Esophagus squamous epithelium (tissue), 5 donors: ENCODE data around the gene LCK. TPM values are rescaled to one million over a fixed set of nuclear protein-coding genes. Genes with fewer than 3 reads are reported as not detected.

Experiments used
- DNase-seq: peaks from one replicate; lab custom pipeline; 2025; lab: John Stamatoyannopoulos, UW
- H3K27ac ChIP-seq, 4 donors: fragments of 200-600 bp; sonication (generic); one replicate each; pipeline ENCODE4 v1.5.1; 2016 to 2019; ENCODE audit warnings: mild to moderate bottlenecking in 1 of 4
- H3K27me3 ChIP-seq, 4 donors: fragments of 200-600 bp; sonication (generic); 1 replicate in 3 of 4; 2 replicates in 1 of 4; pipeline versions ENCODE4 v1.5.1 to v1.6.0; 2017 to 2021; ENCODE audit warnings: antibody characterized with exemption in 1 of 4
- H3K36me3 ChIP-seq, 3 donors: fragments of 200-600 bp; sonication (generic); one replicate each; pipeline ENCODE4 v1.5.1; 2016 to 2019
- H3K4me1 ChIP-seq, 3 donors: fragments of 200-600 bp; sonication (generic); one replicate each; pipeline ENCODE4 v1.5.1; 2017 to 2019
- H3K4me3 ChIP-seq, 4 donors: fragments of 200-600 bp; sonication (generic); 1 replicate in 3 of 4; 2 replicates in 1 of 4; pipeline ENCODE4 v1.5.1; 2016 to 2019; ENCODE audit warnings: mild to moderate bottlenecking in 2 of 4, moderate library complexity in 1 of 4
- H3K9me3 ChIP-seq, 3 donors: fragments of 200-600 bp; sonication (generic); one replicate each; pipeline ENCODE4 v1.5.1; 2016 to 2019
- POLR2A ChIP-seq, 4 donors: fragments of 450-650 bp; IDR thresholded peaks; one replicate each; pipeline ENCODE4 v1.6.1; 2017; ENCODE audit warnings: antibody characterized with exemption in 4 of 4, mild to moderate bottlenecking in 4 of 4, moderate library complexity in 3 of 4
- WGBS, 2 donors: methylation state at CpG; one replicate each; pipeline ENCODE4 v1.1.5; 2018; 5-methylcytosine and 5-hydroxymethylcytosine counted together
- intact Hi-C: fragments of 100-400 bp; cut with DNase I; formaldehyde crosslinking; loops from one replicate; pipeline ENCODE4 v1.15.0; 2022
- total RNA-seq, 4 donors: library from RNA; depleted of rRNA; stranded (reverse); fragments of >200 nt; gene quantifications; one replicate each; pipeline ENCODE4 v1.1.0, GENCODE V29; 2016
- TF ChIP-seq, protein P1 (sequence below), 6 experiments: fragments of 450-650 bp in 4 of 6; fragments of 200-600 bp in 2 of 6; sonication (generic) in 2 of 6; IDR thresholded peaks; one replicate each; pipeline ENCODE4 v1.5.1; 2016 to 2019; ENCODE audit warnings: antibody characterized with exemption in 6 of 6, mild to moderate bottlenecking in 4 of 6, moderate library complexity in 4 of 6
- donor health status: DM: yes; HTN: yes; CAD: no.

LCK gene
- total RNA-seq, 4 donors from 2014 or later: 1.2 to 9.0 (median 4.5) TPM

DNA sequence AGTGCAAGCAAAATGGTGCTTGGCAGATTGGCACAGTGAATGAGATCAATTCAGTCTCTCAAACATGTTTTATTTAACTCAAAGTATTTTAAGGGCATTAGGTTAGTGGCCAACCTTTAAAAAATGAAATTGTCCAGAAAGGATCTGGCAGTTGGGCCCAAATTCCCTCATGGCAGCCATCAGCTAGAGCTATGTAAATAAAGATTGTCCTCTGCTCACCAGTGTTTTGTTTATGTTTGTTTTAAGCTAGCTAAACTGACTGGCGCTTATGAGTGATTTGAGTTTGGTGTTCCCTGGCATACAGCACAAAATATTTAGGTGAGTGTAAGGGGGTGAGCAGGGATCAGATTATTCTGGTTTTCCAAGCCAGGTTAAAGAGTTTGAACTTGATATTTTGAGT is 58.9 kb downstream of the LCK start:
- H3K36me3 ChIP-seq: peaks cover 0 to 37% (median under 1%) of the 10 kb centered on the region in 3 donors
- DNase-seq: no peak
- no peak overlapping the region for H3K4me3 ChIP-seq
- 94% methylated on average over 1 of the region's 1 CpG for WGBS, 2 donors
- TF ChIP-seq POLR2A (IDR thresholded peaks at IDR 0.05): no peak
- TF ChIP-seq, protein P1, sequence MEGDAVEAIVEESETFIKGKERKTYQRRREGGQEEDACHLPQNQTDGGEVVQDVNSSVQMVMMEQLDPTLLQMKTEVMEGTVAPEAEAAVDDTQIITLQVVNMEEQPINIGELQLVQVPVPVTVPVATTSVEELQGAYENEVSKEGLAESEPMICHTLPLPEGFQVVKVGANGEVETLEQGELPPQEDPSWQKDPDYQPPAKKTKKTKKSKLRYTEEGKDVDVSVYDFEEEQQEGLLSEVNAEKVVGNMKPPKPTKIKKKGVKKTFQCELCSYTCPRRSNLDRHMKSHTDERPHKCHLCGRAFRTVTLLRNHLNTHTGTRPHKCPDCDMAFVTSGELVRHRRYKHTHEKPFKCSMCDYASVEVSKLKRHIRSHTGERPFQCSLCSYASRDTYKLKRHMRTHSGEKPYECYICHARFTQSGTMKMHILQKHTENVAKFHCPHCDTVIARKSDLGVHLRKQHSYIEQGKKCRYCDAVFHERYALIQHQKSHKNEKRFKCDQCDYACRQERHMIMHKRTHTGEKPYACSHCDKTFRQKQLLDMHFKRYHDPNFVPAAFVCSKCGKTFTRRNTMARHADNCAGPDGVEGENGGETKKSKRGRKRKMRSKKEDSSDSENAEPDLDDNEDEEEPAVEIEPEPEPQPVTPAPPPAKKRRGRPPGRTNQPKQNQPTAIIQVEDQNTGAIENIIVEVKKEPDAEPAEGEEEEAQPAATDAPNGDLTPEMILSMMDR (IDR thresholded peaks at IDR 0.05): no peak
- intact Hi-C loops: no loop called here
- H3K9me3 ChIP-seq: peaks cover 0 to 4% (median 0%) of the 10 kb centered on the region in 3 donors
- H3K27ac ChIP-seq: no peak overlapping the region
- no peaks in the 10 kb centered on the region for H3K27me3 ChIP-seq
- H3K4me1 ChIP-seq: peaks cover 0 to 21% (median 0%) of the 10 kb centered on the region in 3 donors

DNA sequence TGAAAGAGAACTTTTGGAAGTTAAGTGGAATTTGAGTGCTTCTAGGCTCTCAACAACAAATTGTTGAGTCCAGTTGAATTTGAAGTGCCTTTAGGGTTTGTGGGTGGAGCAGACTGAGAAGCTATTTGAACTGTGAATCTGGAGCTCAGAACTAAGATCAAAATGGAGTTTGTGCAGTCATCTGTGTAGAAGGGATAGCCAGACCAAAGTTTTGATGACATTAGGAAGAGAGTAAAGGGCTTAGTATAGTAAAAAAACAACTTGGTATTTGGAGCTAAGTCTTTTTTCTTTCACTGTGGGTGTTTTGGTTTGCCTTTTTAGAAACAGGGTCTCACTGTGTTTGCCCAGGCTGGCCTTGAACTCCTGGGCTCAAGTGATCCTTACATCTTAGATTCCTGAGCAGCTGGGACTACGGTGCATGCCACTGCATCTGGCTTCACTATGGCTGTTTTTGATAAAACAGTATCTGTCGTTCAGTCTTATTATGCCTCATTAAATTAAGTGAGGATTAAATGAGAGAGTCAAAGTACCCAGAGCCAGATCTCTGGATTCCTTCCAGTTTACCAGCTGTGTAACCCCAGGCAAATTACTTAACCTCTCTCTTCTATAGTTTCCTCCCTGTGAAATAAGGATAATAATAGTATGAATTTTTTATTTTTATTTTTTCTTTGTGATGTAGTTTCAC is 60.8 kb downstream of the LCK start:
- 44 to 61% methylated on average over 2 of the region's 2 CpGs for WGBS, 2 donors
- H3K4me3 ChIP-seq: no peak overlapping the region
- no peak for DNase-seq
- H3K4me1 ChIP-seq: peaks cover 0 to 21% (median 0%) of the 10 kb centered on the region in 3 donors
- TF ChIP-seq POLR2A (IDR thresholded peaks at IDR 0.05): no peak
- TF ChIP-seq, protein P1 (IDR thresholded peaks at IDR 0.05): no peak
- H3K36me3 ChIP-seq: peaks cover 0 to 28% (median 0%) of the 10 kb centered on the region in 3 donors
- no peak overlapping the region for H3K27ac ChIP-seq
- no peaks in the 10 kb centered on the region for H3K9me3 ChIP-seq
- intact Hi-C loops: no loop called here
- H3K27me3 ChIP-seq: no peaks in the 10 kb centered on the region

DNA sequence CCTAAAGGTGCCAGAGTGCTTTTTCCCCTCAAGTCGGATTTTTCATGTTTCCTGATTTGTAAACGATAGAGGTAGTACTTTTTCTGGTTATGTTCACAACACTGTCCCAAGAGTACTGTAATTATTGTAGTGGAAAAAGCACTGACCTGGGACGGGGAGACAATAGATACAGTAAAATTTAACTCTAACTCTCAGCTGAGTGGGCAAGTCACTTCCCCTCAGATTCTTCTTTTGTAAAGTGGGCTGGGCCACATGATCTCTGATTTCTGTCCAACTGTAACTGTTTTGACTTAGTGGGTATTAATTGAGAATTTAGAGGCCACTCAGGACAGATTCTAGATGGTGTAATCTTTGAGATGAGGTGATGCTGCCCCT is 65.8 kb downstream of the LCK start:
- 72 to 75% methylated on average over 3 of the region's 3 CpGs for WGBS, 2 donors
- no peak for TF ChIP-seq POLR2A (IDR thresholded peaks at IDR 0.05)
- TF ChIP-seq, protein P1 (IDR thresholded peaks at IDR 0.05): peak in 1 of 6 experiments; percentile 5
- H3K36me3 ChIP-seq: peaks cover 0 to 72% (median 12%) of the 10 kb centered on the region in 3 donors
- peaks cover 0 to 9% (median 0%) of the 10 kb centered on the region in 3 donors for H3K4me1 ChIP-seq
- H3K27ac ChIP-seq: no peak overlapping the region
- DNase-seq: no peak
- no peaks in the 10 kb centered on the region for H3K27me3 ChIP-seq
- H3K4me3 ChIP-seq: no peak overlapping the region
- H3K9me3 ChIP-seq: no peaks in the 10 kb centered on the region
- intact Hi-C loops: no loop called here

DNA sequence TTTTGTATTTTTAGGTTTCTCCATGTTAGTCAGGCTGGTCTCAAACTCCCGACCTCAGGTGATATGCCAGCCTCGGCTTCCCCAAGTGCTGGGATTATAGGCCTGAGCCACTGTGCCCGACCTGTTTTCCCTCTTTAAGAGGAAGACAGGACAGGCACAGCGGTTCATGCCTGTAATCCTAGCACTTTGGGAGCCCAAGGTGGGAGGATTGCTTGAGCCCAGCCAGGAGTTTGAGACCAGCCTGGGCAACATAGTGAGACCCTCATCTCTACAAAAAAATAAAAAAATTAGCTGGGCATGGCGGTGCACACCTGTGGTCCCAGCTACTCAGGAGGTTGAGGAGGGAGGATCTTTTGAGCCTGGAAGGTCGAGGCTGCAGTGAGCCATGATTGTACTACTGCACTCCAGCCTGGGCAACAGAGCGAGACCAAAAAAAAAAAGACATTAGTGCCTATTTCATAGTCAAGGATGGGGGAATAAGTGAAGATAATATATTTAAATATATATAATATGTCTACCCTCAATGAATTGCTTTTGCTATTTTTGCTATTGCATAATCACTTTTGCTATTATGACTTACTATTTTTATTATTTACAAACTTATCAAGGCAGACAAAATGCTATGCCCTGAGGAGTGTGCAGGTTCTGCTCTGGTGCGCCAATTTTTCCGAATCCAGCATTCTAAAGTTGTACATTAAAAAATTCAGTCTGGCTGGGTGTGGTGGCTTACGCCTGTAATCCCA is 67.2 kb downstream of the LCK start:
- Histone ChIP-seq H3K27me3 (no peaks in the 10 kb centered on the region), H3K9me3 (no peaks in the 10 kb centered on the region), H3K27ac (no peak overlapping the region), H3K4me3 (no peak overlapping the region), H3K36me3 (peaks cover 0 to 82% (median 16%) of the 10 kb centered on the region in 3 donors), H3K4me1 (peaks cover 0 to 6% (median 0%) of the 10 kb centered on the region in 3 donors)
- DNase-seq: no peak
- 85 to 93% methylated on average over 5 to 8 of the region's 10 CpGs for WGBS, 2 donors
- TF ChIP-seq POLR2A (IDR thresholded peaks at IDR 0.05): no peak
- TF ChIP-seq, protein P1 (IDR thresholded peaks at IDR 0.05): no peak
- intact Hi-C loops: no loop called here
